Mammary epithelial cell (primary cell): ENCODE data around the gene NCOA1.

Source experiments
- CTCF ChIP-seq, 2 donors: IDR thresholded peaks in 1 of 2; conservative IDR thresholded peaks in 1 of 2; 2 replicates each; pipeline ENCODE4 v1.5.1; 2011 to 2012; ENCODE audit warnings: inconsistent platforms in 2 of 2, low read length in 2 of 2, mild to moderate bottlenecking in 2 of 2, control low read depth in 1 of 2, low read depth in 1 of 2; ENCODE audit not compliant: insufficient read depth in 1 of 2; ENCODE audit errors: extremely low read depth in 1 of 2
- EZH2 ChIP-seq: IDR thresholded peaks from 2 replicates; pipeline ENCODE4 v1.6.1; 2012; ENCODE audit warnings: low read length, inconsistent platforms, borderline replicate concordance

GRCh38 chr2:24565537-24565936 lies 74.5 kb downstream of the NCOA1 start:
- TF ChIP-seq CTCF (conservative IDR thresholded peaks at IDR 0.05 in 1 of 2, IDR thresholded peaks at IDR 0.05 in 1 of 2; ENCODE audit: extremely low read depth in 1 of 2, insufficient read depth in 1 of 2, low read depth in 1 of 2, low read length in 2 of 2) (no peak), EZH2 (no peak)
